Left ventricle myocardium superior (tissue), 1 donor: Measurements from ENCODE around the gene PSMD14. TPM values are rescaled to one million over a fixed set of nuclear protein-coding genes. Genes with fewer than 3 reads are reported as not detected.
A peak's percentile ranks its signal among the peaks of the same experiment; 100 is the strongest.

Source experiments
- ATAC-seq: fragments of 200-7000 bp; cut with Tn5 transposase; one replicate; pipeline ENCODE4 v1.9.1; 2020; ENCODE audit warnings: mild to moderate bottlenecking, moderate library complexity
- DNase-seq: peaks from one replicate; pipeline ENCODE4 v3.0.0-alpha.2; 2020
- intact Hi-C: fragments of 100-400 bp; cut with micrococcal nuclease; formaldehyde crosslinking; loops from one replicate; pipeline ENCODE4 v1.11.0; 2022
- total RNA-seq: library from RNA; stranded (reverse); fragmentation: NEBNext Ultra II Directional; extraction: Animal tissue kit (Norgen Biotek cat#: 25700); gene quantifications from one replicate; pipeline ENCODE4 v1.2.1, GENCODE V29; 2021
- donor health status: DM: no; HTN: yes; CAD: no; lungs with severe emphysema.

The PSMD14 gene
- total RNA-seq, 1 donor from 2014 or later, result 40.4 TPM

GRCh38 chr2:161426922-161427663 lies 118.9 kb downstream of the PSMD14 start:
- ATAC-seq (no peak), DNase-seq (no peak)
- intact Hi-C loops, result no loop called here

- peak; percentile 30 for DNase-seq
- intact Hi-C loops, result no loop called here
Measured at GRCh38 chr2:161427664-161428587, 119.7 kb downstream of the PSMD14 start.

GRCh38 chr2:161430386-161430785 lies 122.2 kb downstream of the PSMD14 start:
- DNase-seq (no peak), ATAC-seq (no peak)
- intact Hi-C loops, result no loop called here

More at GRCh38 chr2:161427664-161428587, 119.7 kb downstream of the PSMD14 start:
- ATAC-seq, result no peak

DNA sequence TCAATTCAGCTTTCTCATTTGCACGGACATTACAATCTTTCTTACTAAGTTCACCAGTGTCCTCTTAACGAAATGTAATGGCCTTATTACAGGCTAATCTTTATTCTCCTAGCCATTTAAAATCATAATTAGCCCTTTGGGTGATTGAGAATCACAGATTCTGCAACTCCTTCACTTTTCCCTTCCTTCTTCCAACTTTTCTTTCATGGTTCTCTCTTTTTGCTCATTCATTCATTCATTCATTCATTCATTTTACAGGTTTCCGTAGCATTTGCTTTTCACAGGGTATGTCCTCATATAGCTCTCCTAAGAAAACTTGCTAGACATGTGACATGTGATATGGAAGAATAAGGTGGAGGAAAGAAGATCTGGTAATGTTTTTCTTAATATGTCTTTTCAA lies 123.9 kb downstream of the PSMD14 start:
- no peak for ATAC-seq

GRCh38 chr2:161434118-161434517 lies 125.9 kb downstream of the PSMD14 start:
- DNase-seq (no peak), ATAC-seq (no peak)
- intact Hi-C loops, result no loop called here

More for the DNA sequence above, 123.9 kb downstream of the PSMD14 start:
- no peak for DNase-seq
- intact Hi-C loops, result no loop called here

- intact Hi-C loops, result no loop called here
- ATAC-seq (no peak), DNase-seq (no peak)
Measured at GRCh38 chr2:161436411-161436810, 128.2 kb downstream of the PSMD14 start.

GRCh38 chr2:161438598-161438997 lies 130.4 kb downstream of the PSMD14 start:
- DNase-seq (no peak), ATAC-seq (no peak)
- intact Hi-C loops, result no loop called here

DNA sequence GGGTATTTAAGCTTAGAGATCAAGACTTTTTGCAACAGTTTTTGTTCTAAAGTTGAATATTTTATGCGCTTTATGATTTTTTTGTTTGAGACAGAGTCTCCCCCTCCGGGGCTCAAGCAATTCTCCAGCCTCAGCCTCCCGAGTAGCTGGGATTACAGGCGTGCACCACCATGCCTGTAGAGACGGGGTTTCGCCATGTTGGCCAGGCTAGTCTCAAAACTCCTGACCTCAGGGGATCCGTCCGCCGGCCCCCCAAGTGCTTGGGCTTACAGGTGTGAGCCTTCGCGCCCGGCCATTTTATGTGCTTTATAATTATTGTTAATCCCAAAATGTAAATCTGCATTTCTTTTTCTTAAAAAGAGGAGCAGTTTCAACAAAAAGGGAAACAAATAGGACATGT lies 136.9 kb downstream of the PSMD14 start:
- no peak for DNase-seq
- intact Hi-C loops, result no loop called here
- no peak for ATAC-seq

- ATAC-seq, result no peak
- intact Hi-C loops, result no loop called here
- no peak for DNase-seq
Measured at GRCh38 chr2:161448431-161448830, 140.2 kb downstream of the PSMD14 start.

Other genes starting within 250 kb of the PSMD14 start
- gene TANK, start 148.0 kb upstream of the PSMD14 start, total RNA-seq, result 27.9 TPM
- gene TBR1, start 107.9 kb downstream of the PSMD14 start, total RNA-seq, result not detected